ENCODE data around the gene UBE2H. TPM values are rescaled to one million over a fixed set of nuclear protein-coding genes. Genes with fewer than 3 reads are reported as not detected.

Gene UBE2H
- total RNA-seq, 1 donor from 2014 or later, result 112 TPM

DNA sequence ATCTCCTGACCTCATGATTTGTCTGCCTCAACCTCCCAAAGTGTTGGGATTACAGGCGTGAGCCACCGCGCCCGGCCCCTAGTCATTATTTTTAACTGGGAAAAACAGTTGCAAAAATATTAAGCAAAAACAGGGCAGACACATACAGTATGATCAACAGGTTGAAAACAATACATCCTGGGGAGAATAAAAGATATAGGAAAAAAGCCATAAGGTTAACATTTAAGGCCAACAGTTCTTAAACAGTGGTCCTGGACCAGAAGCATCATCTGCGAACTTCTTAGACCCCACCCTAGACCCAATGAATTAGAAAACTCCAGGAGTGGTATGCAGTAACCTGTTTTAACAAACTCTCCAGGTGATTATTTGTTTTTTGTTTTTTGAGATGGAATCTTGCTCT, 6.5 kb downstream of the UBE2H start:
- peaks cover 19% of the 10 kb centered on the region for H3K36me3 ChIP-seq
- H3K4me1 ChIP-seq, result peaks cover 72% of the 10 kb centered on the region
- DNase-seq, result no peak
- TF ChIP-seq, protein P1, sequence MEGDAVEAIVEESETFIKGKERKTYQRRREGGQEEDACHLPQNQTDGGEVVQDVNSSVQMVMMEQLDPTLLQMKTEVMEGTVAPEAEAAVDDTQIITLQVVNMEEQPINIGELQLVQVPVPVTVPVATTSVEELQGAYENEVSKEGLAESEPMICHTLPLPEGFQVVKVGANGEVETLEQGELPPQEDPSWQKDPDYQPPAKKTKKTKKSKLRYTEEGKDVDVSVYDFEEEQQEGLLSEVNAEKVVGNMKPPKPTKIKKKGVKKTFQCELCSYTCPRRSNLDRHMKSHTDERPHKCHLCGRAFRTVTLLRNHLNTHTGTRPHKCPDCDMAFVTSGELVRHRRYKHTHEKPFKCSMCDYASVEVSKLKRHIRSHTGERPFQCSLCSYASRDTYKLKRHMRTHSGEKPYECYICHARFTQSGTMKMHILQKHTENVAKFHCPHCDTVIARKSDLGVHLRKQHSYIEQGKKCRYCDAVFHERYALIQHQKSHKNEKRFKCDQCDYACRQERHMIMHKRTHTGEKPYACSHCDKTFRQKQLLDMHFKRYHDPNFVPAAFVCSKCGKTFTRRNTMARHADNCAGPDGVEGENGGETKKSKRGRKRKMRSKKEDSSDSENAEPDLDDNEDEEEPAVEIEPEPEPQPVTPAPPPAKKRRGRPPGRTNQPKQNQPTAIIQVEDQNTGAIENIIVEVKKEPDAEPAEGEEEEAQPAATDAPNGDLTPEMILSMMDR (IDR thresholded peaks at IDR 0.05; ENCODE audit: borderline replicate concordance), result no peak
- H3K4me3 ChIP-seq, result no peak overlapping the region
- intact Hi-C loops (cut with micrococcal nuclease), result no loop called here
- H3K27ac ChIP-seq (replicated peaks), result no peak overlapping the region
- H3K9me3 ChIP-seq (replicated peaks), result no peaks in the 10 kb centered on the region
- H3K27me3 ChIP-seq (ENCODE audit: low read depth), result no peaks in the 10 kb centered on the region

- H3K4me3 ChIP-seq, result no peak overlapping the region
- no peak for DNase-seq
- peaks cover 19% of the 10 kb centered on the region for H3K36me3 ChIP-seq
- intact Hi-C loops (cut with micrococcal nuclease), result no loop called here
- no peaks in the 10 kb centered on the region for H3K27me3 ChIP-seq (ENCODE audit: low read depth)
- H3K27ac ChIP-seq (replicated peaks), result no peak overlapping the region
- H3K9me3 ChIP-seq (replicated peaks), result no peaks in the 10 kb centered on the region
- peaks cover 71% of the 10 kb centered on the region for H3K4me1 ChIP-seq
- TF ChIP-seq, protein P1 (IDR thresholded peaks at IDR 0.05; ENCODE audit: borderline replicate concordance), result no peak
Observed at GRCh38 chr7:129943352-129943751, 9.4 kb downstream of the UBE2H start.

DNA sequence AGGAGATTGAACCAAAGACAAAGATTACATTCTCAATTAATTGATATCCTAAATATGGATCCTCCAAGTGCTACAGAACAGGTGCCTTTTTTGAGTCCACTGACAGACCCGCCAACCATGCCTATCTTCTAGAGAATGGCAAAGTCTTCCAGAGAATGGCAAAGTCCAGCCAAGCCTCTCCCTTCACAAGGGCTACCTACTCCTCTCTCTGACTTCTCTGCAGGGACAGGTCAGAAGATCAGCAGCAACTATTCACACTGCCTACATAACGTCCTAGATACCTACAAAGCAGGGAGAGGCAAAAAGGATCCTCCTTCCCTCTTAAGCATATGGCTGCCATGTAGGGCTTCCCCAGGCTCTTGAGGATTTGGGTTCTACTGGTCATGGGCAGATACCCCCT, 12.4 kb downstream of the UBE2H start:
- no peak overlapping the region for H3K4me3 ChIP-seq
- peaks cover 61% of the 10 kb centered on the region for H3K4me1 ChIP-seq
- H3K27ac ChIP-seq (replicated peaks), result peak overlapping the region; percentile 46
- intact Hi-C loops (cut with micrococcal nuclease), result no loop called here
- no peaks in the 10 kb centered on the region for H3K27me3 ChIP-seq (ENCODE audit: low read depth)
- no peak for DNase-seq
- H3K36me3 ChIP-seq, result peaks cover 22% of the 10 kb centered on the region
- no peaks in the 10 kb centered on the region for H3K9me3 ChIP-seq (replicated peaks)
- TF ChIP-seq, protein P1 (IDR thresholded peaks at IDR 0.05; ENCODE audit: borderline replicate concordance), result no peak

GRCh38 chr7:129939881-129940280, 12.9 kb downstream of the UBE2H start:
- Histone ChIP-seq H3K4me3 (no peak overlapping the region), H3K4me1 (peaks cover 61% of the 10 kb centered on the region), H3K9me3 (replicated peaks) (no peaks in the 10 kb centered on the region), H3K27ac (replicated peaks) (peak overlapping the region; percentile 46), H3K36me3 (peaks cover 25% of the 10 kb centered on the region), H3K27me3 (ENCODE audit: low read depth) (no peaks in the 10 kb centered on the region)
- intact Hi-C loops (cut with micrococcal nuclease), result no loop called here
- TF ChIP-seq, protein P1 (IDR thresholded peaks at IDR 0.05; ENCODE audit: borderline replicate concordance), result no peak
- no peak for DNase-seq

DNA sequence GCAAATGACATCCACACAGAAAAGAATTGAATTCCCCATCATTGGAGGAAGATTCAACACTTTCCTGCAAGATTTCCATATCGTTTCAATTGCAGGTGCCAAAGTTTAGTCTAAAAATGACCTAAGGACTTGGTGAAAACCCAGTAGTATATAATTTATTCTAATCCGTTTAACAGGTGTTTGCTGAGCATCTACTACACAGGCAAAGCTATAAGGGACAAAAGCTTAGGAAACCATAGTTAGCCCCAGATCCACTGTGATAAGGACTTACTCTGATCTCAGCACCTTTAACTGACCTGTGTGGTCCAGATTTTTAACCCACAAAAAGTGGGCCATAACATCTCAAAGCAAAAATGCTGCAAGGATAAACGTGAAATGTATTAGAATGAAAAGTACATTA, 19.1 kb downstream of the UBE2H start:
- no peak overlapping the region for H3K27ac ChIP-seq (replicated peaks)
- H3K27me3 ChIP-seq (ENCODE audit: low read depth), result no peaks in the 10 kb centered on the region
- intact Hi-C loops (cut with micrococcal nuclease), result no loop called here
- peaks cover 24% of the 10 kb centered on the region for H3K4me1 ChIP-seq
- TF ChIP-seq, protein P1 (IDR thresholded peaks at IDR 0.05; ENCODE audit: borderline replicate concordance), result no peak
- no peaks in the 10 kb centered on the region for H3K9me3 ChIP-seq (replicated peaks)
- peaks cover 26% of the 10 kb centered on the region for H3K36me3 ChIP-seq
- H3K4me3 ChIP-seq, result no peak overlapping the region
- no peak for DNase-seq

- H3K27me3 ChIP-seq (ENCODE audit: low read depth), result no peaks in the 10 kb centered on the region
- H3K4me3 ChIP-seq, result no peak overlapping the region
- intact Hi-C loops (cut with micrococcal nuclease), result no loop called here
- H3K4me1 ChIP-seq, result peaks cover 59% of the 10 kb centered on the region
- H3K9me3 ChIP-seq (replicated peaks), result no peaks in the 10 kb centered on the region
- H3K27ac ChIP-seq (replicated peaks), result no peak overlapping the region
- DNase-seq, result no peak
- peaks cover 4% of the 10 kb centered on the region for H3K36me3 ChIP-seq
- TF ChIP-seq, protein P1 (IDR thresholded peaks at IDR 0.05; ENCODE audit: borderline replicate concordance), result no peak
Observed at GRCh38 chr7:129926618-129927017, 26.1 kb downstream of the UBE2H start.
